22Rv1 (cell line): ENCODE results near the gene NR5A1.

Experiments used
- ZFX ChIP-seq: fragments of 450-650 bp; IDR thresholded peaks from 2 replicates; pipeline ENCODE4 v1.6.1; 2017; ENCODE audit warnings: antibody characterized with exemption, borderline replicate concordance
- TF ChIP-seq, protein P1 (sequence below): fragments of 450-650 bp; IDR thresholded peaks from 2 replicates; pipeline ENCODE4 v1.5.1; 2017; ENCODE audit warnings: mild to moderate bottlenecking

DNA sequence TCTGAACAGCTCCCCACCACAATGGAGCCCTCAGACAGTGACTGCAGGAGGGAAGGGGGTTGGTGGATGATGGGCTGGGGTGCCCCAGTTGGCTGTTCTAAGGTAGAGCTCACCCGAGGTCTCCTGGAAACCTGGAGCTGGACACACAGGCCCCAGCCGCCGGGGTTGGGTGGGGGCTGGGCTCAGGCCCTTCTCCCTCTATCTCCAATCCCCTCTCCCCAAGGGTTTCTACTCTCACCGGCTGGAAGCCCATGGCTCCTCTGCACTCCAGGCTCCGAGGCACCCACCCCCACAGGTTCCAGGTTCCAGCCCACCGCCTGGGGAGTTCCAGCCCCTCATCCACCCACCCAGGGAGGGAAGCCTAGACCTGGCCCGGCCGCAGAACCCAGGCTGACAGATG lies 766 bp downstream of the NR5A1 start:
- TF ChIP-seq, protein P1, sequence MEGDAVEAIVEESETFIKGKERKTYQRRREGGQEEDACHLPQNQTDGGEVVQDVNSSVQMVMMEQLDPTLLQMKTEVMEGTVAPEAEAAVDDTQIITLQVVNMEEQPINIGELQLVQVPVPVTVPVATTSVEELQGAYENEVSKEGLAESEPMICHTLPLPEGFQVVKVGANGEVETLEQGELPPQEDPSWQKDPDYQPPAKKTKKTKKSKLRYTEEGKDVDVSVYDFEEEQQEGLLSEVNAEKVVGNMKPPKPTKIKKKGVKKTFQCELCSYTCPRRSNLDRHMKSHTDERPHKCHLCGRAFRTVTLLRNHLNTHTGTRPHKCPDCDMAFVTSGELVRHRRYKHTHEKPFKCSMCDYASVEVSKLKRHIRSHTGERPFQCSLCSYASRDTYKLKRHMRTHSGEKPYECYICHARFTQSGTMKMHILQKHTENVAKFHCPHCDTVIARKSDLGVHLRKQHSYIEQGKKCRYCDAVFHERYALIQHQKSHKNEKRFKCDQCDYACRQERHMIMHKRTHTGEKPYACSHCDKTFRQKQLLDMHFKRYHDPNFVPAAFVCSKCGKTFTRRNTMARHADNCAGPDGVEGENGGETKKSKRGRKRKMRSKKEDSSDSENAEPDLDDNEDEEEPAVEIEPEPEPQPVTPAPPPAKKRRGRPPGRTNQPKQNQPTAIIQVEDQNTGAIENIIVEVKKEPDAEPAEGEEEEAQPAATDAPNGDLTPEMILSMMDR, result no peak
- TF ChIP-seq ZFX, result no peak
